ENCODE measurements around the gene DCAF17. TPM values are rescaled to one million over a fixed set of nuclear protein-coding genes. Genes with fewer than 3 reads are reported as not detected.

The DCAF17 gene
- total and polyA plus RNA-seq, 2 of the 13 experiments (the other 11 are each of a cell fraction or from before 2014, with no cell fraction given): 13.7 to 30.0 TPM

DNA sequence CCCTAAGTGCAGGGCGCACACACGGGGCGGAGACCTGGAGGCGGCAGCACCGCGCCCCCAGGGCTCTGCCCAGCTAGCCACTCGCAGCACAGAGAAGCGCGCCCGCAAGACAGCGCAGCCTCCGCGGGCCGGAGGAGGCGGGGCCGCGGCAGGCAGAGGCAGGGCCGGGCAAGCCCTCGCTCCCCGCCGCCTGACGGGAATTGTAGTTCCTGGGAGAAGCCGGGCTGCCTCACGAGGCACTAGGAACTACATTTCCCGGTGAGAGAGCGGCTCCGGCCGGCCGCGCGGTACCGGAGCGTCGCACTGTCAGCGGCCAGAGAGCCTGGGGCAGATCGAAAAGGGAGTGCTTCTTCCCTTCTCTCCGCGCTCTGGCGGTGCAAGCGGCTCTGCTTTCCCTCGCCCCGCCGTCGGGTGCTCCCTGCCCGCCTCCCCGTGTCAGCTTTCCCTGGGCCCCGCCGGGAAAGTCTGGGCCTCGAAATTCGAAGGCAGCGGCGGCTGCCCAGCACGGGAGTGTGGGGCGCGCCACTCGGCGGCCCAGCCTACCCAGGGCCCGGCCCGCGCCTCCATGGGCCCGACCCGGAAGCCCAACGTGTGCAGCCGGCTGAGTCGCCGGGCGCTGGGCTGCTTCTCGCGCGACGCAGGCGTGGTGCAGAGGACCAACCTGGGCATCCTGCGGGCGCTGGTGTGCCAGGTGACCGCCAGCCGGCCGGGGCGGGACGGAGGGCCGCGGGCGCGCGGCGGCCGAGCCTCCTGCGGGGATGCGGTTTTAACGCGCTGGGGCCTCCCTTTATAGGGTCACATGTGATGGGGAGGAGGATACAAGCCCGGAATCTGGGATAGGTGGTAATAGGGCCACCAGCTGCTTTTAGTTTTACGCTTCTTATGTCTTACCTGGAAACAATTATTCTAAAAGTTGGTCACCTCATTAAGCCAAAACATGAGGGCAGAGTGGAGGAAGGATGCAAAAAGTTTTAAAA is at the start of gene DCAF17 (continued):
- TF ChIP-seq, protein P1, sequence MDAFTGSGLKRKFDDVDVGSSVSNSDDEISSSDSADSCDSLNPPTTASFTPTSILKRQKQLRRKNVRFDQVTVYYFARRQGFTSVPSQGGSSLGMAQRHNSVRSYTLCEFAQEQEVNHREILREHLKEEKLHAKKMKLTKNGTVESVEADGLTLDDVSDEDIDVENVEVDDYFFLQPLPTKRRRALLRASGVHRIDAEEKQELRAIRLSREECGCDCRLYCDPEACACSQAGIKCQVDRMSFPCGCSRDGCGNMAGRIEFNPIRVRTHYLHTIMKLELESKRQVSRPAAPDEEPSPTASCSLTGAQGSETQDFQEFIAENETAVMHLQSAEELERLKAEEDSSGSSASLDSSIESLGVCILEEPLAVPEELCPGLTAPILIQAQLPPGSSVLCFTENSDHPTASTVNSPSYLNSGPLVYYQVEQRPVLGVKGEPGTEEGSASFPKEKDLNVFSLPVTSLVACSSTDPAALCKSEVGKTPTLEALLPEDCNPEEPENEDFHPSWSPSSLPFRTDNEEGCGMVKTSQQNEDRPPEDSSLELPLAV (CRISPR knock-in tag; conservative IDR thresholded peaks at IDR 0.05; ENCODE audit: low read depth): no peak
- TF ChIP-seq CREM (IDR thresholded peaks at IDR 0.05) (peak; percentile 72), CREM (CRISPR knock-in tag; IDR thresholded peaks at IDR 0.05) (no peak), ASH2L (IDR thresholded peaks at IDR 0.05; ENCODE audit: insufficient read length, low read depth, low read length) (peak; percentile 91), RBM22 (optimal IDR thresholded peaks at IDR 0.05; ENCODE audit: low read length) (no peak), HES4 (CRISPR knock-in tag; IDR thresholded peaks at IDR 0.05; ENCODE audit: borderline replicate concordance) (peak; percentile 86; the same call in 1 of the 2 replicates), TP53 (CRISPR knock-in tag; conservative IDR thresholded peaks at IDR 0.05) (peak; percentile 77), ZNF703 (CRISPR knock-in tag; IDR thresholded peaks at IDR 0.05; ENCODE audit: borderline replicate concordance) (peak; percentile 96), CBX1 (IDR thresholded peaks at IDR 0.05; ENCODE audit: low read depth) (no peak), PHF20 (CRISPR knock-in tag; IDR thresholded peaks at IDR 0.05) (peak; percentile 50), POGZ (CRISPR knock-in tag; IDR thresholded peaks at IDR 0.05) (peak; percentile 87), SUZ12 (IDR thresholded peaks at IDR 0.05; ENCODE audit: low read depth, low read length) (peak; percentile 75)
- TF ChIP-seq, protein P2, sequence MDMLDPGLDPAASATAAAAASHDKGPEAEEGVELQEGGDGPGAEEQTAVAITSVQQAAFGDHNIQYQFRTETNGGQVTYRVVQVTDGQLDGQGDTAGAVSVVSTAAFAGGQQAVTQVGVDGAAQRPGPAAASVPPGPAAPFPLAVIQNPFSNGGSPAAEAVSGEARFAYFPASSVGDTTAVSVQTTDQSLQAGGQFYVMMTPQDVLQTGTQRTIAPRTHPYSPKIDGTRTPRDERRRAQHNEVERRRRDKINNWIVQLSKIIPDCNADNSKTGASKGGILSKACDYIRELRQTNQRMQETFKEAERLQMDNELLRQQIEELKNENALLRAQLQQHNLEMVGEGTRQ (IDR thresholded peaks at IDR 0.05; ENCODE audit: low read depth, low read length): no peak
- TF ChIP-seq, protein P2 (CRISPR knock-in tag; IDR thresholded peaks at IDR 0.05; ENCODE audit: borderline replicate concordance): no peak
- TF ChIP-seq, protein P3, sequence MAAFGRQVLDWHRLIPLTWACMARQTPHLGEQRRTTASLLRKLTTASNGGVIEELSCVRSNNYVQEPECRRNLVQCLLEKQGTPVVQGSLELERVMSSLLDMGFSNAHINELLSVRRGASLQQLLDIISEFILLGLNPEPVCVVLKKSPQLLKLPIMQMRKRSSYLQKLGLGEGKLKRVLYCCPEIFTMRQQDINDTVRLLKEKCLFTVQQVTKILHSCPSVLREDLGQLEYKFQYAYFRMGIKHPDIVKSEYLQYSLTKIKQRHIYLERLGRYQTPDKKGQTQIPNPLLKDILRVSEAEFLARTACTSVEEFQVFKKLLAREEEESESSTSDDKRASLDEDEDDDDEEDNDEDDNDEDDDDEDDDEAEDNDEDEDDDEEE (CRISPR knock-in tag; IDR thresholded peaks at IDR 0.05): peak; percentile 71
- TF ChIP-seq, protein P4, sequence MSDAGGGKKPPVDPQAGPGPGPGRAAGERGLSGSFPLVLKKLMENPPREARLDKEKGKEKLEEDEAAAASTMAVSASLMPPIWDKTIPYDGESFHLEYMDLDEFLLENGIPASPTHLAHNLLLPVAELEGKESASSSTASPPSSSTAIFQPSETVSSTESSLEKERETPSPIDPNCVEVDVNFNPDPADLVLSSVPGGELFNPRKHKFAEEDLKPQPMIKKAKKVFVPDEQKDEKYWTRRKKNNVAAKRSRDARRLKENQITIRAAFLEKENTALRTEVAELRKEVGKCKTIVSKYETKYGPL (CRISPR knock-in tag; IDR thresholded peaks at IDR 0.05): peak; percentile 89
- TF ChIP-seq, protein P5, sequence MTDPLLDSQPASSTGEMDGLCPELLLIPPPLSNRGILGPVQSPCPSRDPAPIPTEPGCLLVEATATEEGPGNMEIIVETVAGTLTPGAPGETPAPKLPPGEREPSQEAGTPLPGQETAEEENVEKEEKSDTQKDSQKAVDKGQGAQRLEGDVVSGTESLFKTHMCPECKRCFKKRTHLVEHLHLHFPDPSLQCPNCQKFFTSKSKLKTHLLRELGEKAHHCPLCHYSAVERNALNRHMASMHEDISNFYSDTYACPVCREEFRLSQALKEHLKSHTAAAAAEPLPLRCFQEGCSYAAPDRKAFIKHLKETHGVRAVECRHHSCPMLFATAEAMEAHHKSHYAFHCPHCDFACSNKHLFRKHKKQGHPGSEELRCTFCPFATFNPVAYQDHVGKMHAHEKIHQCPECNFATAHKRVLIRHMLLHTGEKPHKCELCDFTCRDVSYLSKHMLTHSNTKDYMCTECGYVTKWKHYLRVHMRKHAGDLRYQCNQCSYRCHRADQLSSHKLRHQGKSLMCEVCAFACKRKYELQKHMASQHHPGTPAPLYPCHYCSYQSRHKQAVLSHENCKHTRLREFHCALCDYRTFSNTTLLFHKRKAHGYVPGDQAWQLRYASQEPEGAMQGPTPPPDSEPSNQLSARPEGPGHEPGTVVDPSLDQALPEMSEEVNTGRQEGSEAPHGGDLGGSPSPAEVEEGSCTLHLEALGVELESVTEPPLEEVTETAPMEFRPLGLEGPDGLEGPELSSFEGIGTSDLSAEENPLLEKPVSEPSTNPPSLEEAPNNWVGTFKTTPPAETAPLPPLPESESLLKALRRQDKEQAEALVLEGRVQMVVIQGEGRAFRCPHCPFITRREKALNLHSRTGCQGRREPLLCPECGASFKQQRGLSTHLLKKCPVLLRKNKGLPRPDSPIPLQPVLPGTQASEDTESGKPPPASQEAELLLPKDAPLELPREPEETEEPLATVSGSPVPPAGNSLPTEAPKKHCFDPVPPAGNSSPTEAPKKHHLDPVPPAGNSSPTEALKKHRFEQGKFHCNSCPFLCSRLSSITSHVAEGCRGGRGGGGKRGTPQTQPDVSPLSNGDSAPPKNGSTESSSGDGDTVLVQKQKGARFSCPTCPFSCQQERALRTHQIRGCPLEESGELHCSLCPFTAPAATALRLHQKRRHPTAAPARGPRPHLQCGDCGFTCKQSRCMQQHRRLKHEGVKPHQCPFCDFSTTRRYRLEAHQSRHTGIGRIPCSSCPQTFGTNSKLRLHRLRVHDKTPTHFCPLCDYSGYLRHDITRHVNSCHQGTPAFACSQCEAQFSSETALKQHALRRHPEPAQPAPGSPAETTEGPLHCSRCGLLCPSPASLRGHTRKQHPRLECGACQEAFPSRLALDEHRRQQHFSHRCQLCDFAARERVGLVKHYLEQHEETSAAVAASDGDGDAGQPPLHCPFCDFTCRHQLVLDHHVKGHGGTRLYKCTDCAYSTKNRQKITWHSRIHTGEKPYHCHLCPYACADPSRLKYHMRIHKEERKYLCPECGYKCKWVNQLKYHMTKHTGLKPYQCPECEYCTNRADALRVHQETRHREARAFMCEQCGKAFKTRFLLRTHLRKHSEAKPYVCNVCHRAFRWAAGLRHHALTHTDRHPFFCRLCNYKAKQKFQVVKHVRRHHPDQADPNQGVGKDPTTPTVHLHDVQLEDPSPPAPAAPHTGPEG (CRISPR knock-in tag; IDR thresholded peaks at IDR 0.05): peak; percentile 93
